ENCODE measurements around the gene DCC.
A peak's percentile ranks its signal among the peaks of the same experiment; 100 is the strongest.

DCC gene

DNA sequence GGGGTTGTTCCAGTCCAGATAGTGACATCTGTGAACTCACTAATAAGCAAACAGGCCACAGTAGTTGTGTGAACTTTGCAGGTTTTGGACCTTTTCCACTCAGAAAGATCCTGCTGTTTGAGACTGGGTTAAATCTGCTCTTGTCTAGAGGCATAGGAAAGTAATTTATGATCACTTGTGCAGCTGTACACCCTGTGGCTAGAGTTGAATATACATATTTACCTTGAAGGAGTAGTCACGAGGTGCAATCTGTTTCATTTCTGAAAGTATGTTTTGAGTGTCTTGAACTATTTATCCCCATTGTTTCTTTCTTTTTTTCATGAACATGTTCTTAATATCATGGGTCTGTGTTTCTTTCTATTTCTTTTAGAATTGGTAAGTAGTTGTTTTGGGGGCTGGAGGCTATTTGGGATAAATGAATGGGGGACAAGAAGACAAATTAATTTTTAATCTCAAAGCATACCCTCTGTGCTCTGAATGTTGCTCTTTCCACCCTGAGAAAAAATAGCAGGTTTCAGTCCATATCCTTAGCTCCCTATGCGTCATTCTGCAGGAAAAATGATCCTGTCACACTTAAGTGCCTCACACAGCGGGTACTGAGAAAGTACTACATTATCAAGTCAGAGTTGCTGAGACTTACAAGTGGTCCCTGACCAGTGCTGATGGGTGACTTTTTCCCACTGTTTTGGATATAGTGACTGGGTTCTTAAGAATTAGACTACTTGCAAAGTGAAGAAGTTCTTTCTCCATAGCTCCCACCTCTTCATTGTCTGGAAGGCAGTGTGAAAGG is 28.2 kb downstream of the DCC start:
- peak; percentile 8 for DNase-seq (ENCODE audit: low read depth)
- H3K4me3 ChIP-seq (ENCODE audit: low read depth, low read length), result no peak overlapping the region
- TF ChIP-seq, protein P1, sequence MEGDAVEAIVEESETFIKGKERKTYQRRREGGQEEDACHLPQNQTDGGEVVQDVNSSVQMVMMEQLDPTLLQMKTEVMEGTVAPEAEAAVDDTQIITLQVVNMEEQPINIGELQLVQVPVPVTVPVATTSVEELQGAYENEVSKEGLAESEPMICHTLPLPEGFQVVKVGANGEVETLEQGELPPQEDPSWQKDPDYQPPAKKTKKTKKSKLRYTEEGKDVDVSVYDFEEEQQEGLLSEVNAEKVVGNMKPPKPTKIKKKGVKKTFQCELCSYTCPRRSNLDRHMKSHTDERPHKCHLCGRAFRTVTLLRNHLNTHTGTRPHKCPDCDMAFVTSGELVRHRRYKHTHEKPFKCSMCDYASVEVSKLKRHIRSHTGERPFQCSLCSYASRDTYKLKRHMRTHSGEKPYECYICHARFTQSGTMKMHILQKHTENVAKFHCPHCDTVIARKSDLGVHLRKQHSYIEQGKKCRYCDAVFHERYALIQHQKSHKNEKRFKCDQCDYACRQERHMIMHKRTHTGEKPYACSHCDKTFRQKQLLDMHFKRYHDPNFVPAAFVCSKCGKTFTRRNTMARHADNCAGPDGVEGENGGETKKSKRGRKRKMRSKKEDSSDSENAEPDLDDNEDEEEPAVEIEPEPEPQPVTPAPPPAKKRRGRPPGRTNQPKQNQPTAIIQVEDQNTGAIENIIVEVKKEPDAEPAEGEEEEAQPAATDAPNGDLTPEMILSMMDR (IDR thresholded peaks at IDR 0.05; ENCODE audit: insufficient read depth, low read depth, low read length, missing control alignments), result no peak

DNA sequence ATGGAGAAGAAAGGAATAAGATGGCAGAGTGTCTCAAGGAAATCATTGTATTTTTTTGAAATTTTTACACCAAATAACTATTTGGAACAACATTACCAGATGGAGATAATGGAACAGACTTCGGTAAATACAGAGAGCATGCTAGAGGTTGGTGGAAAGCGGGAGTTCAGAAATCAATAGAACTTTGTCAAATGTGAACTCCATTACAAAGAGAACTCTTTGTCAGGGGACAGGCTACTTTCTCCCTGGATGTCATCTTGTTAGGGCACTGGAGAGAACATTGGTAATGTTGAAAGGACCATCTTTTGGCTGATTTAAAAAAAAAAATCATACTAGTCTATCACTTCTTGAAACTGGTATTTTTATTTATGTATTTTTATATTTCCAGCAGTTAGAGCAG is 30.8 kb downstream of the DCC start:
- TF ChIP-seq, protein P1 (IDR thresholded peaks at IDR 0.05; ENCODE audit: insufficient read depth, low read depth, low read length, missing control alignments), result no peak
- no peak overlapping the region for H3K4me3 ChIP-seq (ENCODE audit: low read depth, low read length)
- DNase-seq (ENCODE audit: low read depth), result no peak

DNA sequence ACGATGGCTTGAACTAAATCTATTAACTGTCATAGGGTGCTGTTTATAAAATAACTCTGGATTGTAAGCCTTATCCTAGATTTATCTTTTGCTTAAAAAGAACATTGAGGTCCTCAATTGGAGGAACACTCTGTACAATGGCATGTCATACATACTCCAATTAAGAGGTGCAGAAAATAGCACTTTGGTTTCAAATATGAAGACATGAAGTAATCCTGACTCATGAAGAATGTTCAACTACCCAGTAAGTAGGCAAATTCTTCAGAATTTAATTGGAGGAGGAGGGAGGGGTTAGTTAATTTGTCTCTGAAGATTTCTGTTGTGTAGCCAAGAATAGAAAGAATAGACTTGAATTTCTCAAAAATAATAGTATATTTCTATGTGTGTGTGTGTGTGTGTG is 36.1 kb downstream of the DCC start:
- H3K4me3 ChIP-seq (ENCODE audit: low read depth, low read length), result no peak overlapping the region
- TF ChIP-seq, protein P1 (IDR thresholded peaks at IDR 0.05; ENCODE audit: insufficient read depth, low read depth, low read length, missing control alignments), result no peak
- DNase-seq (ENCODE audit: low read depth), result no peak

DNA sequence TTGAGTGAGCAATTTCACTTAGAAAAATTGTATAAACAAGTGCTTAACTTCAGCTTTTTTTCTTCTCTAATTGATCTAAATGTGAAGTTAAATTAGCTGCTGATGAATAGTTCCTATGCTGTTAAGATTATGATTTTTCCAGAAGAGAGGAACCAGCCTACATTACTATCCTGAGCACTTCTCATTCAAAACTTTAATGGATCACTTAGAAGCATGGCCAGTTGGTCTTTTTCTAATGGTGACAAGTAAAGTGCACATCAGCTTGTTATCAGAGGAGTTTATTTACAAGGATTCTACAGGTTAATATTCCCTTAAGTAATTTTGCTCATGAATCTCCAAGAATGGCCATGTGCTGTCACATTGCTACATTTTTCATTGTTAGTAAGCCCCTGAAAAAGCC is 37.1 kb downstream of the DCC start:
- H3K4me3 ChIP-seq (ENCODE audit: low read depth, low read length), result no peak overlapping the region
- TF ChIP-seq, protein P1 (IDR thresholded peaks at IDR 0.05; ENCODE audit: insufficient read depth, low read depth, low read length, missing control alignments), result no peak

DNA sequence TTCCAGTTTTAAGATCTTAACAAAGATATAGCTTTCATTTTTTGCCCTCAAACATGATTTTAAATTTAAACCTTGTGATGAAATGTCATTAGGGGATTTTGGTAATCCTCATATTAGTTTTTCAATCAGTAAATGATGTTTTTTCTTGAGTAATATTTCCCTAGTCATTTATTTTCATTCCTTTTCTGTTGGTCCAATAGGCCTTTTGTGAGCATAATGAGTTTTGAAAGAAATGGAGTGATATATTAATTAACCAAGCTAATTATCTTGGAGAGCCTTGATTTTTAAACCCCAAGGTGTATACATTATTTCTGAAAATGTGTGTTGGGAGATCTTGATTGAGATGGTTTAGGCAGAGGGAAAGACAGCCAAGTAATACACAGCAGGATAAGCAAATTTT is 46.3 kb downstream of the DCC start:
- no peak for DNase-seq (ENCODE audit: low read depth)
- TF ChIP-seq, protein P1 (IDR thresholded peaks at IDR 0.05; ENCODE audit: insufficient read depth, low read depth, low read length, missing control alignments), result no peak
- H3K4me3 ChIP-seq (ENCODE audit: low read depth, low read length), result no peak overlapping the region

More for the DNA sequence above, 37.1 kb downstream of the DCC start:
- no peak for DNase-seq (ENCODE audit: low read depth)

DNA sequence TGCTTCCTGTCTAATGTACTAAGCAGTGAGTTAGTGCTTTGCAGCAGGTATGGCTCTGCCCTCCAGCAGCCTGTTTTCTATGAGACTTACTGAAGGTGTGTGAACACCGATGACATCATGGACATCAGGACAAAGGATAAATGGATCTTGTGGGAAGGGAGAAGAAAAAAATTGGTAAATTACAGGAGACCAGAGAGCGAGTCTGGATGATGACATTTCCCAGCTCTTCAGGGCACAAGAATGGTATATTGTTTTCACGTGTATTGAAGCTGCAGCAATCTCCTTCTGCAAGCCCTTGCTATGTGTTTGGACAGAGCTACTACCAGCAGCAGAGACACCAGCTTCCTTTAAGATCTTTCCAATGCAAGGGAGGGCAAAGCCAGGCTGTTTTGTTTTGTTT is 47.2 kb downstream of the DCC start:
- TF ChIP-seq, protein P1 (IDR thresholded peaks at IDR 0.05; ENCODE audit: insufficient read depth, low read depth, low read length, missing control alignments), result no peak
- H3K4me3 ChIP-seq (ENCODE audit: low read depth, low read length), result no peak overlapping the region
- no peak for DNase-seq (ENCODE audit: low read depth)

Data from GM12865 (cell line).